ENCODE measurements around the gene RCL1. TPM values are rescaled to one million over a fixed set of nuclear protein-coding genes. Genes with fewer than 3 reads are reported as not detected.
"Not testable (repeated sequence)": the region's sequence is repeated elsewhere in the genome, so short reads cannot be mapped to it uniquely, and the experiment has no call there.

The RCL1 gene
- total RNA-seq (2014; rRNA removed; shearing (Covaris generic)): 8.4 and 8.6 TPM in 2 replicates

DNA sequence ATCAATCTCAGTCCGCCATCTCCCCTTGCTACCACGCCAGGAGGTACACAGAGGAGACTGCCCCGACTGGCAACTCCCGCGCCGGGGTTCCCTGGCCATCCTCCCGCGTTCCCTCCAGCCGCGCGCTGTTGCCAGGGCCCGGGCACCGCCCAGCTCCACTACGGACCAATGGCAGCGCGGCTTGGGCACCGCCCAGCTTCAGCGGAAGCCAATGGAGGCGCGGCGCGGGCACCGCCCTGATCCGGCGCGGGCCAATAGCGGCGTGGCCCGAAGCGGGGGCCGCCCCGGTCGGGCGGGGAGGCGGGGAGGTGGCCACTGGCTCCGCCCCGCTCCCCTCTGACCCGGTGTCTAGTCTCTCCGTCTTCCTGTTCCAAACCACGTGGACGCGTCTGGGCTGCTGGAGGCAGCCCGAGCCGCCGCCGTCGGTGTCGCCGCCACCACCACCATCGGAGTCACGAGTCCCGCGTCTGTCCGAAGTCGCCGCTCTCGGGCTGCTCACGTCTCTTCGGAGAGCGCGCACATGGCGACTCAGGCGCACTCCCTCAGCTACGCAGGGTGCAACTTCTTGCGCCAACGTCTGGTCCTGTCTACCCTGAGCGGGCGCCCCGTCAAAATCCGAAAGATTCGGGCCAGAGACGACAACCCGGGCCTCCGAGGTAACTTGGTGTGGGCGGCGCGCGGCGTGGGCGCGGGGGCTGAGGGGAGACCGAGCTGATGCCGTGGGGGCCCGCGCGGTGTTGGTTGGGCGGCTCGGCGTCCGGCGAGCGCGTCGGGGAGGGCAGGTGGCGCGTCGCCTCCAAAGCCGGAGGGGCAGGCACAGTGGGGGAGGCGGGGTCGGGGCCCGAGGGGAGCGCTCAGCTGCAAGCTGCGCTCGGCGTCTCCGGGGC, at the start of gene RCL1:
Gene RCL1 (plus strand): TSS at position 373 of the 887 bp plus-strand sequence. CDS start 148 bp downstream, at position 521.
- peak; percentile 92 for DNase-seq (ENCODE audit: low read depth)

- DNase-seq (ENCODE audit: low read depth): no peak
Observed at GRCh38 chr9:4743131-4743875, 49.4 kb upstream of the RCL1 start.

- DNase-seq (ENCODE audit: low read depth): no peak
Observed at GRCh38 chr9:4746278-4747030, 46.3 kb upstream of the RCL1 start.

DNA sequence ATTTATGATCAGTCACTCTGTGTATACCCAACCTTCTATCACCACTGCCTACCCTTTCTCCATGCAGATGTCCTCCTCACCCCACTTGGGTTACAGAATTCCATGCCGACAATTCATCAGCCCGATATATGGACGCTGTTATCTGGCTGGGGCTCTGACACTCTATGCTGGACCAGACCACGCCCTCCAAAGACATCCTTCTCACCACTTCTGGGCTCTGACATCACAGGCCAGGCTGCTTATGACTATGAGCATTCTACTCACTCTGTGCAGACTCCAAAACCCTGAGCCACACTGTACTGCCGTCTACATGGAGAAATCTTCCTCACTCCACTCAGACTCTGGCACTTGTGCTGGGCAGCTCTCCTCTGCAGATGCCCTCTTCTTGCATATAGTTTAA, 44.1 kb upstream of the RCL1 start:
- DNase-seq (ENCODE audit: low read depth): no peak

DNA sequence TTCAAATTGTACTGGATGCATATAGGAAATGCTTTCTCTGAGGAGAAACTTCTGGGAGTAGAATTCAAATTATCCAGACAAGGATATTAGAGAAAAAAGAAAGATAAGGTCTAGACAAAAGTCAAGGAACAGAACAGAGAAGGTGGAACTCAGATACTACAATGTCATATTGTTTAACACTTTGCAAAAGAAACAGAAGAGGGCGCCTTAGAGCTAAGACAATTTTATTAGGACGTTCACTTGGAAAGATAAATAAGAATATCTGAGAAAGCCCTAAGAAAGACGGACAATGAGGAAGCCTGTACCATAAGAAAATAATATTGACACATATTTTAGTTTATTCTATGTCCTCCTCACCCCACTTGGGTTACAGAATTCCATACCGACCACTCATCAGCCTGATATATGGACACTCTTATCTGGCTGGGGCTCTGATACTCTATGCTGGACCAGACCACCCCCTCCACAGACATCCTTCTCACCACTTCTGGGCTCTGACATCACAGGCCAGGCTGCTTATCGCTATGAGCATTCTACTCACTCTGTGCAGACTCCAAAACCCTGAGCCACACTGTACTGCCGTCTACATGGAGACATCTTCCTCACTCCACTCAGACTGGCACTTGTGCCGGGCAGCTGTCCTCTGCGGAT, 42.6 kb upstream of the RCL1 start:
- DNase-seq (ENCODE audit: low read depth): peak; percentile 42

- not testable (repeated sequence) for DNase-seq (ENCODE audit: low read depth)
Observed at GRCh38 chr9:4754530-4754929, 38.2 kb upstream of the RCL1 start.

- peak; percentile 61 for DNase-seq (ENCODE audit: low read depth)
Observed at GRCh38 chr9:4755026-4755609, 37.6 kb upstream of the RCL1 start.

- no peak for DNase-seq (ENCODE audit: low read depth)
Observed at GRCh38 chr9:4756420-4756819, 36.3 kb upstream of the RCL1 start.

DNA sequence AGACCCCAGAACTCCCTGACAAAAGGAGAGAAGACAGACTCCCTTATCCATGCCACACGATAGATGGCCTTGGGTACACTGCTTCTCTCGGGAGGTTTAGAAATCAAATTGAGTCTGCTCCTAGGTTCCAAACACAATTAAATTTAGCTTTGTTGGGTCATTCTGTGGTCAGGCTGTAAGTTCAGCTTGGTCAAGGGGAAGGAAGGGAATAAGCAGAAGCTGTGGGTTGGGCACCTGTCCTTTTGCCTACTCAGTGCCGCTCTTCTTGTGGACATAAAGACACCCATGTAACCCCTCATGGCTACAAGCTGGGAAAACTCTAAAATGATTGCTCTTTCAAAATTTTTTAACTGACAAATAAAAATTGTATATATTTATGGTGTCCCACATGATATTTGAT, 32.6 kb upstream of the RCL1 start:
- no peak for DNase-seq (ENCODE audit: low read depth)

GRCh38 chr9:4762108-4762885, 30.4 kb upstream of the RCL1 start:
- DNase-seq (ENCODE audit: low read depth): peak; percentile 60

GRCh38 chr9:4762886-4763541, 29.7 kb upstream of the RCL1 start:
- DNase-seq (ENCODE audit: low read depth): no peak

DNA sequence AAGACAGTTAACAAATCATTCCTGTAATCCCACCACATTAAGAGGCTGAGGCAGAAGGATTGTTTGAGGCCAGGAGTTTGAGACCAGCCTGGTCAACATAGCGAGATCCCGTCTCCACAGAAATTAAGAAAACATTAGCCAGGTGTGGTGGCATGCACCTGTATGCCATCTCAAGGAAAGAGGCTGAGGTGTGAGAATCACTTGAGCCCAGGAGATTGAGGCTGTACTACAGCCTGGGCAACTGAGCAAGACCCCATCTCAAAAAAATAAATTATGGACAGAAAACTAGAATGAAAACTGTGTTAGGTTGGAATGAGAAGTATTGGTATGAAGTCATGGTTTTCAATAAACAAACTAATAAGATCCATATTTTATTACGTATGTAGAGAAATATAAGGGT, 28.7 kb upstream of the RCL1 start:
- DNase-seq (ENCODE audit: low read depth): no peak

DNA sequence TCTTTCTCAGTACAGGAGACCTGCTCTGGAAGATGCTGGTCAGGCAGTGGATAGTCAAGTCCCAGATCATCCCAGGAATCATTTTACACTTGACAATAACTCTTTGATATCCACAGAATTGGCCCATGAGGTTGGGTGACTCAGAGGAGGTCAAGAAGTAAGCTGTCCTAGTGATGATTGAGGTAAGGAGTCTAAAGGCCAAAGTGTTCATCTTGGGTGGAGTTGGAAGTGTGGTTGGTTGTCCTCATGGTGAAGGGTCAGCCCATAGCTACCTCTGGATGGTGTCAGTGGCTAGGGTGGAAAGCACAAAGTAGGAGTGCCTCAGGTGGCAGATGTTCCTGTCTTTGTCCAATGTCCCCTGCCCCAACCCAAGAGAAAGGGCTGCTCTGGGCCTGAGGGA, 24.1 kb upstream of the RCL1 start:
- no peak for DNase-seq (ENCODE audit: low read depth)

- peak; percentile 66 for DNase-seq (ENCODE audit: low read depth)
Observed at GRCh38 chr9:4769321-4770080, 23.2 kb upstream of the RCL1 start.

DNA sequence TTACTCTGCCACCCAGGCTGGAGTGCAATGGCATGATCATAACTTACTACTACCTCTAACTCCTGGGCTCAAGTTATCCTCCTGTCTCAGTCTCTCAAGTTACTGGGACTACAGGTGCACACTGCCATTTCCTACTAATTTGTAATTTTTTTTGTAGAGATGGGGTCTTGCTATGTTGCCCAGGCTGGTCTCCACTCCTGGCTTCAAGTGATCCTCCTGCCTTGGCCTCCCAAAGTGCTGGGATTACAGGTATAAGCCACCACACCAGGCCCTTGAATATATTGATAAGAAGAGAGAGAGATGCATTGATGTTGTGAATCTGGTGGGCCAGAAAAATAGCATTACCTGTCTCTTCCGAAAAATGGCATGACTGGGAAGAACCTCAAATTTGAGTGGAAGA, 21.0 kb upstream of the RCL1 start:
- no peak for DNase-seq (ENCODE audit: low read depth)

- DNase-seq (ENCODE audit: low read depth): peak; percentile 38
Observed at GRCh38 chr9:4774209-4774608, 18.5 kb upstream of the RCL1 start.

GRCh38 chr9:4774958-4775357, 17.8 kb upstream of the RCL1 start:
- DNase-seq (ENCODE audit: low read depth): not testable (repeated sequence)

DNA sequence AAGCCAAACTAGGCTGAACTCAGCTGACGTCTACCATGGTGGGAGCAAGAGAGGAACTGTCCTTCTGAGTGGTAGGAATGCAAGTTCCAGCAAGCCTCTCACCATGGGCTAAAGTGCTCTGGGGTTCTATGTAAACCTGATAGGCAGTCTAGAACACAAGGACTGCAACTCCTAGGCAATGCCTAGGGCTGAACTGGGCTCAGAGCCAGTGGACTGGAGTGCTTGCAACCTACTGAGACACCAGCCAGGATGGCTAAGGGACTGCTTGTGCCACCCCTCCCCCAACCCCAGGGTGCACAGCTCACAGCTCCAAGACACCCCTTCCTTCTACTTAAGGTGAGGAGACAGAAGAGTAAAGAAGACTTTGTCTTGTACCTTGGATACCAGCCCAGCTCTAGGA, 12.1 kb upstream of the RCL1 start:
- DNase-seq (ENCODE audit: low read depth): no peak

- peak; percentile 12 for DNase-seq (ENCODE audit: low read depth)
Observed at GRCh38 chr9:4781408-4781807, 11.3 kb upstream of the RCL1 start.

All from RPMI7951 (cell line).